HUES64 (cell line): ENCODE data around the gene DNAH8.

Source experiments
- H3K27ac ChIP-seq: 2 replicates; pipeline ENCODE4 v1.7.0; 2013; ENCODE audit warnings: low read depth, low read length, inconsistent platforms
- H3K27me3 ChIP-seq: 2 replicates; pipeline ENCODE4 v1.6.1; 2013; ENCODE audit warnings: mild to moderate bottlenecking, low read length; ENCODE audit not compliant: insufficient read depth
- H3K36me3 ChIP-seq: 2 replicates; pipeline ENCODE4 v1.6.1; 2013; ENCODE audit warnings: mild to moderate bottlenecking, low read length; ENCODE audit not compliant: insufficient read depth
- H3K4me1 ChIP-seq: 2 replicates; pipeline ENCODE4 v1.6.1; 2013; ENCODE audit warnings: mild to moderate bottlenecking, low read length, moderate library complexity; ENCODE audit not compliant: insufficient read depth
- H3K4me3 ChIP-seq: 2 replicates; pipeline ENCODE4 v1.5.1; 2013; ENCODE audit warnings: mild to moderate bottlenecking, low read length, moderate library complexity
- H3K9ac ChIP-seq: 2 replicates; pipeline ENCODE4 v1.6.1; 2013; ENCODE audit warnings: mild to moderate bottlenecking, low read depth, low read length
- H3K9me3 ChIP-seq: 2 replicates; pipeline ENCODE4 v1.6.1; 2013; ENCODE audit warnings: low read depth, low read length; ENCODE audit not compliant: insufficient read depth
- WGBS: fragments of 150-250, 120-280 bp; methylation state at CpG from one replicate; pipeline ENCODE4 v1.1.7; 2013; ENCODE audit warnings: missing lambda C conversion rate; 5-methylcytosine and 5-hydroxymethylcytosine counted together

DNAH8 gene

DNA sequence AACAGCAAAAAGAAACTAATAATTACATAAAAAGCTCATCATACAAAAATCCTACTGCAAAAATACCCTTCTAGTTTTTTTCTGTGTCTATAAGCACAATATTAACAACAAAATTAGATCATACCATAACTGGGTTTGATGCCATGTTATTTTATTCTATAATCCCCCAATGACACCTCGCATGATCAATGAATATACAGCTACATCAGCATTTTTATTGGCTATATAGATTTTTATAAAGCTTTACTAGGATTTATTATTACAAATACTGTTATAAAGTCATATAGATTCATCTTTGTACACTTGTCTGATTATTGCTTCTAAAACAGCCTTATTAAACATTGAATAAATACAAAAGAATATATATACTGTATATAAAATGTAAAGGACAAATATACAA lies 288.4 kb downstream of the DNAH8 start:
- H3K27me3 ChIP-seq, result peaks cover 6% of the 10 kb centered on the region; the same call in 1 of the 2 replicates
- no peak overlapping the region for H3K27ac ChIP-seq
- H3K9me3 ChIP-seq, result no peaks in the 10 kb centered on the region
- no peaks in the 10 kb centered on the region for H3K4me1 ChIP-seq
- H3K9ac ChIP-seq, result no peak overlapping the region
- no CpG with 5 or more reads among the region's 1 CpG for WGBS
- H3K36me3 ChIP-seq, result no peaks in the 10 kb centered on the region
- no peak overlapping the region for H3K4me3 ChIP-seq

DNA sequence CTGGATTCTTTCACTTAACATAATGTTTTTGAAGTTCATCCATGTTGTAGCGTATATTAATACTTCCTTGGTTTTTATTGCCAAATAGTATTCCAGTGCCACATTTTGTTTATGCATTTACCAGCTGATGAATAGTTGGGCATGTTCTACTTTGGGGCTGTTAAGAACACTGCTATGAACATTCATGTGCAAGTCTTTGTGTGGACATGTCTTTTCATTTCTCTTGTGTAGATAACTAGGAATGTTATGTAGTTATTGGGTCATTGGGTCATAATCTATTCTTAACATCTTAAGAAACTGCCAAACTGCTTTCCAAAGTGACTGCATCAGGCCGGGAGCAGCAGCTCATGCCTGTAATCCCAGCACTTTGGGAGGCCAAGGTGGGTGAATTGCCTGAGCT lies 289.7 kb downstream of the DNAH8 start:
- H3K9ac ChIP-seq, result no peak overlapping the region
- no peak overlapping the region for H3K4me3 ChIP-seq
- 97% methylated on average over 2 of the region's 2 CpGs for WGBS
- H3K9me3 ChIP-seq, result no peaks in the 10 kb centered on the region
- peaks cover 6% of the 10 kb centered on the region; the same call in 1 of the 2 replicates for H3K27me3 ChIP-seq
- no peak overlapping the region for H3K27ac ChIP-seq
- no peaks in the 10 kb centered on the region for H3K36me3 ChIP-seq
- H3K4me1 ChIP-seq, result no peaks in the 10 kb centered on the region

DNA sequence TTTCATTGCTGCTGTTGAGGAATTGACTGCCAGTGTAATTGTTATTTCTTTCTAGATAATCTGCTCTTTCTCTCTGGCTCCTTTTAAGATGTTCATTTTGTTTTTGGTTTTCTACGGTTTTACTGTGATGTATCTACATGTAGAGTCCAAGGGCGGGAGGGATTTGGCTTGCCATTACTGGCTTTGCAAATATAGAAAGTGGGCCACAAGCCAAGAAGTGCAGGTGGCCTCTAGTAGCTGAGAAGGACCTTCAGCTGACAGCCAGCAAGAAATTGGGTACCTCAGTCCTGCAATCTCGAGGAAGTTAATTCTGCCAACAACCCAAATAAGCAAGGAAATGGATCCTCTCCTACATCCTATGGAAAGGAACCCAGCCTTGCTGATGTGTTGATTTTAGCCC lies 290.7 kb downstream of the DNAH8 start:
- Histone ChIP-seq H3K27ac (no peak overlapping the region), H3K4me3 (no peak overlapping the region), H3K4me1 (no peaks in the 10 kb centered on the region), H3K9me3 (no peaks in the 10 kb centered on the region), H3K36me3 (no peaks in the 10 kb centered on the region), H3K9ac (no peak overlapping the region), H3K27me3 (peaks cover 5% of the 10 kb centered on the region; the same call in 1 of the 2 replicates)
- 89% methylated on average over 3 of the region's 3 CpGs for WGBS

GRCh38 chr6:39007575-39007974 lies 292.5 kb downstream of the DNAH8 start:
- Histone ChIP-seq H3K27ac (no peak overlapping the region), H3K9ac (no peak overlapping the region), H3K36me3 (no peaks in the 10 kb centered on the region), H3K4me3 (no peak overlapping the region), H3K27me3 (no peaks in the 10 kb centered on the region; the same call in 1 of the 2 replicates), H3K9me3 (no peaks in the 10 kb centered on the region), H3K4me1 (no peaks in the 10 kb centered on the region)
- WGBS, result 91% methylated on average over 3 of the region's 3 CpGs

DNA sequence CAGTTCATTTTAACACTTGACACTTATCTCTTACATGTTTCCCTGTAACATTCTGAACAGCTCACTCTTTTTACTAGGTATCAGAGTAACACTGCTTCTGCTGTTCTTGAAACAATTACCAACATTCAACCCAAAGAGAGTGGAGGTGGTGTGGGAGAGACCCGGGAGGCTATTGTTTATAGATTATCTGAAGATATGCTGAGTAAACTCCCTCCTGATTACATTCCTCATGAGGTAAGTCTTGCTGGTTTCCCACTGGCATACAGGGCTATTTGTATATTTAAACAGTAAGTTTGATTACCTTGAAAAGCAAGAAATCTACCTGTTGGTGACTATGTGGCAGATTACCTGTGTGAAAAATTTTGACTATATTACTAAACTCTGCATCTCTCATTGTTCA lies 293.6 kb downstream of the DNAH8 start:
- Histone ChIP-seq H3K4me1 (no peaks in the 10 kb centered on the region), H3K4me3 (no peak overlapping the region), H3K27me3 (no peaks in the 10 kb centered on the region; the same call in 1 of the 2 replicates), H3K36me3 (no peaks in the 10 kb centered on the region), H3K27ac (no peak overlapping the region), H3K9me3 (no peaks in the 10 kb centered on the region), H3K9ac (no peak overlapping the region)
- no CpG with 5 or more reads among the region's 1 CpG for WGBS

- Histone ChIP-seq H3K36me3 (no peaks in the 10 kb centered on the region), H3K27ac (no peak overlapping the region), H3K4me1 (no peaks in the 10 kb centered on the region), H3K9ac (no peak overlapping the region), H3K4me3 (no peak overlapping the region), H3K27me3 (no peaks in the 10 kb centered on the region; the same call in 1 of the 2 replicates), H3K9me3 (no peaks in the 10 kb centered on the region)
- no CpG with 5 or more reads among the region's 1 CpG for WGBS
Measured at GRCh38 chr6:39009476-39009875, 294.4 kb downstream of the DNAH8 start.

- no peaks in the 10 kb centered on the region for H3K4me1 ChIP-seq
- H3K9ac ChIP-seq, result no peak overlapping the region
- 88% methylated on average over 7 of the region's 7 CpGs for WGBS
- peaks cover 5% of the 10 kb centered on the region; the same call in 1 of the 2 replicates for H3K27me3 ChIP-seq
- H3K36me3 ChIP-seq, result no peaks in the 10 kb centered on the region
- no peak overlapping the region for H3K4me3 ChIP-seq
- H3K27ac ChIP-seq, result no peak overlapping the region
- no peaks in the 10 kb centered on the region for H3K9me3 ChIP-seq
Measured at GRCh38 chr6:39016839-39017546, 301.9 kb downstream of the DNAH8 start.

DNA sequence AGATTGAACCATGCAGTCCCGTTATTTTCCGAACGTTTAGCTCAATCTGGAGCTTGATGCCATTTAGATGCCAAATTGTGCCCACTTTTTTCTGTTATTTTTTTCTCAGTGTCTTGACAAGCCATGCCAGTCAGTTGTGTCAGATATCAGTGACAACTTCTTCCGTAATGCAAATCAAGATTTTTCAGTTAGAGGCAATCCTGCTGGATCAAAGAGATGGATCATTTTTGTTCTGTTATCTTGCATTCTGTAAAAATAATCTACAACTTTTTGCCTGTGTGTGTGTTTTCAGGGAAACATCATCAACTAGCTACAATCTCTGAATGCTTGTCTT lies 302.4 kb downstream of the DNAH8 start:
- Histone ChIP-seq H3K4me3 (no peak overlapping the region), H3K27ac (no peak overlapping the region), H3K27me3 (peaks cover 5% of the 10 kb centered on the region; the same call in 1 of the 2 replicates), H3K36me3 (no peaks in the 10 kb centered on the region), H3K4me1 (no peaks in the 10 kb centered on the region), H3K9ac (no peak overlapping the region), H3K9me3 (no peaks in the 10 kb centered on the region)
- WGBS, result 71% methylated on average over 4 of the region's 4 CpGs

- Histone ChIP-seq H3K9me3 (no peaks in the 10 kb centered on the region), H3K4me3 (no peak overlapping the region), H3K27ac (no peak overlapping the region), H3K9ac (no peak overlapping the region), H3K36me3 (no peaks in the 10 kb centered on the region), H3K4me1 (no peaks in the 10 kb centered on the region), H3K27me3 (peaks cover 5% of the 10 kb centered on the region; the same call in 1 of the 2 replicates)
- WGBS, result 84% methylated on average over 5 of the region's 5 CpGs
Measured at GRCh38 chr6:39018103-39018502, 303.0 kb downstream of the DNAH8 start.

DNA sequence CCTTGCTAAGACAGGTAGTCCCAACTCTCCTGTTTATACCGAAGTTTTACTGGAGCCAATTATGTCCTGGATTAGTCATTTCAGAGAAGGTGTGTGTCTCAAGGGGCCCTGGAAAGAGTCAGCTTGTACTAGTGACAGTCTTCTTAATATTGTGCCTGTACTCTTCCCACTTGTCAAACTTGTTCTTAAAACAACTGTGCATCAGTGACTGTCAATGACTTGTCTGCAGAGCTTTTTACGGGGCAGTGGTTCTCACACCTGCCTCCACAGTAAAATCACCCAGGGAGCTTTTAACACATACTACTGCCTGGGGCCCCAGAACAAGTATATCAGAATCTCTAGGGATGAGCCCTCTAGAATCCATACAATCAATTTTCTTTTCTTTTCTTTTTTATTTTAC lies 305.0 kb downstream of the DNAH8 start:
- H3K27ac ChIP-seq, result no peak overlapping the region
- H3K9ac ChIP-seq, result no peak overlapping the region
- no peaks in the 10 kb centered on the region for H3K4me1 ChIP-seq
- no peaks in the 10 kb centered on the region for H3K36me3 ChIP-seq
- WGBS, result 92% methylated on average over 2 of the region's 2 CpGs
- peaks cover 5% of the 10 kb centered on the region; the same call in 1 of the 2 replicates for H3K27me3 ChIP-seq
- no peaks in the 10 kb centered on the region for H3K9me3 ChIP-seq
- no peak overlapping the region for H3K4me3 ChIP-seq

DNA sequence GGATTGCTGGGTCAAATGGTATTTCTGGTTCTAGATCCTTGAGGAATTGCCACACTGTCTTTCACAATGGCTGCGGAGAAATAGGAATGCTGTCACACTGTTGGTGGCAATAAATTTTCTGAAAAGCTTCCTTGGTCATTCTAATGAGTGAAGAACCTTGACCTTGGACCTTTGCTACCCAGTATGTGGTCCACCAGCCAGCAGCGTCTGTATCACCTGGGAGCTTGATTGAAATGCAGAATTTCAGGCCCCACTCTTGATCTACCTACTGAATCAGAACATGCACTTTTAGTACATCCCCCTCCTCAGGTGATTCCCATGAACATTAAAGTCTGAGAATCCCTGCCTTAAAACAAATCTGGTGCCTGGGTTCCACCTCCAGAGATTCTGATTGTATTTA lies 305.9 kb downstream of the DNAH8 start:
- Histone ChIP-seq H3K9me3 (no peaks in the 10 kb centered on the region), H3K4me1 (no peaks in the 10 kb centered on the region), H3K27me3 (peaks cover 5% of the 10 kb centered on the region; the same call in 1 of the 2 replicates), H3K4me3 (no peak overlapping the region), H3K9ac (no peak overlapping the region), H3K27ac (no peak overlapping the region), H3K36me3 (no peaks in the 10 kb centered on the region)
- WGBS, result 36% methylated on average over 2 of the region's 2 CpGs

DNA sequence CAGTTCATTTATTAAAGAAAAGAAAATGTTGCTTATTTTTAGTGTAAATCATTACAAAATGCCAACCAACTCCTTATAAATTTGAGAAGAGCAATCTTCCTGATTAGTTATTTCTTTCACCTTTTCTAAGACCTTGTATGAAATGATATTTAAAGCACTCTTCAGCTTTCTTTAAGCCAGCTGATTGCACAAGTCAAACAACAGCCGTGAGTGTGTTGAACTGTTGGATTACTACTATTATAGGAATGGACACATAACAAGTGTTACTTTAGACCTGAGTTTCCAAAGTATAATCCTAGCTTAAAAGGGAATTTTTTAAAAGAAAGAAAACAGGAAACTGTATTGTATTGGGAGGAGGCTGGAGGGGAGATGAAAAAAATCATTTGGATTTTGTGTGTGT lies 306.7 kb downstream of the DNAH8 start:
- Histone ChIP-seq H3K27me3 (peaks cover 5% of the 10 kb centered on the region; the same call in 1 of the 2 replicates), H3K4me3 (no peak overlapping the region), H3K9me3 (no peaks in the 10 kb centered on the region), H3K27ac (no peak overlapping the region), H3K4me1 (0 out of 2 replicates have a peak, but pooled peaks cover 4% of the 10 kb centered on the region), H3K9ac (no peak overlapping the region), H3K36me3 (no peaks in the 10 kb centered on the region)
- 86% methylated on average over 1 of the region's 1 CpG for WGBS
